OCI-LY7 (cell line): ENCODE measurements around the gene CASP5. TPM values are rescaled to one million over a fixed set of nuclear protein-coding genes. Genes with fewer than 3 reads are reported as not detected.

Source experiments
- BruUV-seq: library from RNA; stranded (reverse); fragments of 400-500 nt; replicated peaks from 2 replicates; lab custom pipeline; 2021; lab: Mats Ljungman, UMichigan
- CTCF ChIA-PET: fragments of 300-600 bp; sonication (Branson Sonifier 250); formaldehyde crosslinking; loops from one replicate; lab custom pipeline; 2022; ENCODE audit warnings: antibody characterized with exemption; ENCODE audit not compliant: unreplicated experiment; lab: Charles Lee
- POLR2A ChIA-PET: fragments of 300-600 bp; sonication (Branson Sonifier 250); formaldehyde crosslinking; loops from one replicate; lab custom pipeline; 2022; ENCODE audit warnings: antibody characterized with exemption; lab: Charles Lee
- DNase-seq: peaks from one replicate; pipeline ENCODE4 v3.0.0-alpha.2; 2015; ENCODE audit warnings: low spot score
- H2AFZ ChIP-seq: fragments of 200-600 bp; sonication (generic), shearing (Covaris generic); 2 replicates; pipeline ENCODE4 v1.6.1; 2014; ENCODE audit warnings: mild to moderate bottlenecking, antibody characterized with exemption, low read length, moderate library complexity
- H3K27ac ChIP-seq: fragments of 200-600 bp; sonication (generic); 2 replicates; pipeline ENCODE4 v1.5.1; 2014; ENCODE audit warnings: mixed run types, low read depth, mild to moderate bottlenecking, moderate library complexity, low read length, inconsistent platforms; ENCODE audit not compliant: poor library complexity, severe bottlenecking
- H3K36me3 ChIP-seq: fragments of 200-600 bp; sonication (generic); 2 replicates; pipeline ENCODE4 v1.6.1; 2014; ENCODE audit warnings: mild to moderate bottlenecking, antibody characterized with exemption, low read length, moderate library complexity, mixed read lengths; ENCODE audit not compliant: insufficient read depth
- H3K4me1 ChIP-seq: fragments of 200-600 bp; sonication (generic); 2 replicates; pipeline ENCODE4 v1.5.1; 2014; ENCODE audit warnings: mild to moderate bottlenecking, low read length; ENCODE audit not compliant: insufficient read depth, poor library complexity, severe bottlenecking
- H3K4me2 ChIP-seq: fragments of 200-600 bp; sonication (generic); 2 replicates; pipeline ENCODE4 v1.6.1; 2014; ENCODE audit warnings: mild to moderate bottlenecking, low read length
- H3K4me3 ChIP-seq: fragments of 200-600 bp; sonication (generic); 2 replicates; pipeline ENCODE4 v1.5.1; 2014; ENCODE audit warnings: mild to moderate bottlenecking, low read depth, low read length; ENCODE audit not compliant: poor library complexity, severe bottlenecking
- H3K79me2 ChIP-seq: fragments of 200-600 bp; sonication (generic); 2 replicates; pipeline ENCODE4 v1.6.1; 2016; ENCODE audit warnings: low read depth, mild to moderate bottlenecking, low read length, moderate library complexity, mixed read lengths; ENCODE audit not compliant: insufficient read depth
- H3K9me2 ChIP-seq: fragments of 200-600 bp; sonication (generic); 2 replicates; pipeline ENCODE4 v1.6.1; 2016; ENCODE audit warnings: mild to moderate bottlenecking, low read length, mixed read lengths; ENCODE audit not compliant: insufficient read depth
- H3K9me3 ChIP-seq: fragments of 200-600 bp; sonication (generic); 2 replicates; pipeline ENCODE4 v1.6.1; 2014; ENCODE audit warnings: mild to moderate bottlenecking, mixed run types, low read length, mixed read lengths
- H4K20me1 ChIP-seq: fragments of 200-600 bp; sonication (generic); 2 replicates; pipeline ENCODE4 v1.6.1; 2014; ENCODE audit warnings: mild to moderate bottlenecking, antibody characterized with exemption, low read length, moderate library complexity, mixed read lengths; ENCODE audit not compliant: insufficient read depth
- EZH2phosphoT487 ChIP-seq: fragments of 200-600 bp; sonication (generic); IDR thresholded peaks from 2 replicates; pipeline ENCODE4 v1.6.1; 2018; ENCODE audit warnings: low read depth, borderline replicate concordance, mild to moderate bottlenecking, mixed run types, antibody characterized with exemption, low read length, moderate library complexity, mixed read lengths
- intact Hi-C: fragments of 100-400 bp; cut with micrococcal nuclease; formaldehyde crosslinking; loops from one replicate; pipeline ENCODE4 v1.10.0; 2022; ENCODE audit not compliant: unreplicated experiment
- total RNA-seq, 2 experiments: library from RNA; depleted of rRNA in 1 of 2; stranded (reverse); fragments of >200 nt in 1 of 2; shearing (Covaris generic) in 1 of 2; gene quantifications; 2 replicates each; pipeline ENCODE4 v1.2.3, GENCODE V29; 2014 to 2022
- TF ChIP-seq, protein P1 (sequence below): fragments of 200-600 bp; sonication (generic); conservative IDR thresholded peaks from 2 replicates; pipeline ENCODE4 v1.5.1; 2014; ENCODE audit warnings: mild to moderate bottlenecking, antibody characterized with exemption, low read length, moderate library complexity, mixed read lengths

CASP5 gene
- total RNA-seq, 2 experiments from 2014 or later: not detected

DNA sequence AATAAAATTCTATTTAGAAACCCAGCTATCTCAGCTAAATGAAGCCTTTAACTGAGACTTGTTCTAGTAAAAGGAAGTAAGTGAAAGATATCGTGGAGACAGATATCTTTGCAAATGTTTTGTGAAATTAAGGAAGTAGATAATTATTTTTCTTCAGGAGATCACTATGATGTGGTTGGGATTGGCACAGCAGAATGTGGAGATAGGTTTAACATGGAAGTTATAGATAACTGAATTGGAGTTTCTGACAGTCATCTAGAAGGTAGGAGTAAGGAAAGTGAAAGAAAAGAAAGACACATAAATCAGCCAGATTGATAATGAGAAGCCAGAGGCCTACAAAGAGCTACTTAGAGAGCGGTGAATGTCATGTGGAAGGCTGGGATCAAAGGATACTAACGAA is 4.7 kb upstream of the CASP5 start:
- intact Hi-C loops: no loop called here
- no peak overlapping the region for H3K27ac ChIP-seq
- H2AFZ ChIP-seq: no peak overlapping the region
- no peaks in the 10 kb centered on the region for H3K9me2 ChIP-seq
- H3K9me3 ChIP-seq: no peaks in the 10 kb centered on the region
- no peaks in the 10 kb centered on the region for H3K36me3 ChIP-seq
- H3K4me1 ChIP-seq: no peaks in the 10 kb centered on the region
- H3K79me2 ChIP-seq: no peaks in the 10 kb centered on the region
- no peak for TF ChIP-seq EZH2phosphoT487
- H3K4me3 ChIP-seq: no peak overlapping the region
- no peak overlapping the region for H3K4me2 ChIP-seq
- ChIA-PET CTCF (no interaction called here), POLR2A (interaction anchor here (0.8 kb wide), 1 partner anchor 20 kb away, joined by 3 read pairs; no protein-coding TSS in a partner anchor)
- DNase-seq: no peak
- H4K20me1 ChIP-seq: no peaks in the 10 kb centered on the region
- no TSS peak for BruUV-seq

DNA sequence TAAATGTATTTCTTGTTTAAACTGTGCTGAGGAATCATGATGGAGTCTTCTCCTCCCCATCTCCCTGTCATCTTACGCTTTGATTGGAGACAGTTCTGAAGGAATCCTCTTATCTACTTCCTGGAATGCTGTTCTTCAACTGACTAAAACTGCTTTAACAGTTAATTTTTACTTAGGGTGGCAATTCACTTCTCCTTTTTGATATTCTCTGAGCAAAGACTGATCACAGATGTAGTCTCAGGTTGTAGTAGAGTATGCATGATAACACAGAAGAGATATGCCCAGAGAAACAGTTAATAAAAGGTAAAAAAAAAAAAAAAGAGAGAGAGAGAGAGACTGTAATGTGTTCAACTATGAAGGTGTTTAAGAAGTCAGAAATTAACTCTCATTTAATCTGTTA is 1.4 kb upstream of the CASP5 start:
- no peak for DNase-seq
- TF ChIP-seq, protein P1, sequence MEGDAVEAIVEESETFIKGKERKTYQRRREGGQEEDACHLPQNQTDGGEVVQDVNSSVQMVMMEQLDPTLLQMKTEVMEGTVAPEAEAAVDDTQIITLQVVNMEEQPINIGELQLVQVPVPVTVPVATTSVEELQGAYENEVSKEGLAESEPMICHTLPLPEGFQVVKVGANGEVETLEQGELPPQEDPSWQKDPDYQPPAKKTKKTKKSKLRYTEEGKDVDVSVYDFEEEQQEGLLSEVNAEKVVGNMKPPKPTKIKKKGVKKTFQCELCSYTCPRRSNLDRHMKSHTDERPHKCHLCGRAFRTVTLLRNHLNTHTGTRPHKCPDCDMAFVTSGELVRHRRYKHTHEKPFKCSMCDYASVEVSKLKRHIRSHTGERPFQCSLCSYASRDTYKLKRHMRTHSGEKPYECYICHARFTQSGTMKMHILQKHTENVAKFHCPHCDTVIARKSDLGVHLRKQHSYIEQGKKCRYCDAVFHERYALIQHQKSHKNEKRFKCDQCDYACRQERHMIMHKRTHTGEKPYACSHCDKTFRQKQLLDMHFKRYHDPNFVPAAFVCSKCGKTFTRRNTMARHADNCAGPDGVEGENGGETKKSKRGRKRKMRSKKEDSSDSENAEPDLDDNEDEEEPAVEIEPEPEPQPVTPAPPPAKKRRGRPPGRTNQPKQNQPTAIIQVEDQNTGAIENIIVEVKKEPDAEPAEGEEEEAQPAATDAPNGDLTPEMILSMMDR: no peak
- no peak for TF ChIP-seq EZH2phosphoT487
- no peak overlapping the region for H2AFZ ChIP-seq
- no peaks in the 10 kb centered on the region for H3K4me1 ChIP-seq
- no peak overlapping the region for H3K4me3 ChIP-seq
- H3K36me3 ChIP-seq: no peaks in the 10 kb centered on the region
- no peaks in the 10 kb centered on the region for H3K9me2 ChIP-seq
- H3K4me2 ChIP-seq: no peak overlapping the region
- no peak overlapping the region for H3K27ac ChIP-seq
- ChIA-PET POLR2A (no interaction called here), CTCF (no interaction called here)
- intact Hi-C loops: no loop called here
- no TSS peak for BruUV-seq
- H3K9me3 ChIP-seq: no peaks in the 10 kb centered on the region
- no peaks in the 10 kb centered on the region for H3K79me2 ChIP-seq
- H4K20me1 ChIP-seq: no peaks in the 10 kb centered on the region

DNA sequence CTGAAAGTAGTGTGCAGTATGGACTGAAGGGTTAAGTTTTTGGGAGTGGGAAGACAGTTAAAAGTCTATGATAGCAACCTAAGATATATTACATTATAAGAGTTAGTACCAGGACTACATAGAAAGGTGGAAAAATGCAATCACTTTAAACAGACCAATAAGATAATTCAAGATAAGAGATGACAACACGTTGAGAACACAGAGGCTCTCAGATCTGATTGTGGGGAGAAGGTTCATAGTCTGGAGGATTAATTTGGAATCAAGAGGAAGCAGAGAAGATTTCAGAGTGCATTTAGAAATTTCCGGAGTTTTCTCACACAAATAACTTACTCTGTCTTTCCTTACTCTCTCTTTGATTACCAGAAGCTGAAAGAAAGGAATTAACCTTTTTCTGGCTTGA is 441 bp downstream of the CASP5 start:
- POLR2A ChIA-PET: interaction anchor here (0.5 kb wide), 1 partner anchor 1905 kb away, joined by 5 read pairs; no protein-coding TSS in a partner anchor
- H3K4me2 ChIP-seq: no peak overlapping the region
- intact Hi-C loops: no loop called here

More for the DNA sequence above, 441 bp downstream of the CASP5 start:
- Histone ChIP-seq H3K79me2 (no peaks in the 10 kb centered on the region), H2AFZ (no peak overlapping the region), H3K4me1 (no peaks in the 10 kb centered on the region), H4K20me1 (no peaks in the 10 kb centered on the region), H3K27ac (no peak overlapping the region), H3K4me3 (no peak overlapping the region), H3K9me3 (no peaks in the 10 kb centered on the region), H3K36me3 (no peaks in the 10 kb centered on the region), H3K9me2 (no peaks in the 10 kb centered on the region)
- no peak for DNase-seq
- TF ChIP-seq, protein P1: no peak
- TF ChIP-seq EZH2phosphoT487: no peak
- CTCF ChIA-PET: no interaction called here
- BruUV-seq: no TSS peak
